ENCODE results near the gene NHEJ1. TPM values are rescaled to one million over a fixed set of nuclear protein-coding genes. Genes with fewer than 3 reads are reported as not detected.
A peak's percentile ranks its signal among the peaks of the same experiment; 100 is the strongest.

NHEJ1 gene
- total RNA-seq, 2 donors from 2014 or later = 15.2 to 16.9 TPM

GRCh38 chr2:219109471-219109870 lies 51.1 kb downstream of the NHEJ1 start:
- Histone ChIP-seq H3K27ac (no peak overlapping the region), H3K4me1 (replicated peaks) (peaks cover 4% of the 10 kb centered on the region), H3K9me3 (no peaks in the 10 kb centered on the region), H3K4me3 (no peak overlapping the region), H3K36me3 (no peaks in the 10 kb centered on the region), H3K27me3 (replicated peaks; ENCODE audit: insufficient read depth) (no peaks in the 10 kb centered on the region)
- peak; percentile 46 for TF ChIP-seq POLR2AphosphoS5 (IDR thresholded peaks at IDR 0.05)
- no peak for TF ChIP-seq CTCF (IDR thresholded peaks at IDR 0.05)
- 29% methylated on average over 3 of the region's 3 CpGs for WGBS
- DNase-seq (ENCODE audit: low spot score) = peak; percentile 38
- intact Hi-C loops (cut with DNase I) = no loop called here

- no peak overlapping the region for H3K27ac ChIP-seq
- WGBS = 66% methylated on average over 8 of the region's 8 CpGs
Measured at GRCh38 chr2:219107758-219108157, 52.9 kb downstream of the NHEJ1 start.

GRCh38 chr2:219106251-219106650 lies 54.4 kb downstream of the NHEJ1 start:
- no peaks in the 10 kb centered on the region for H3K36me3 ChIP-seq
- peaks cover 3% of the 10 kb centered on the region for H3K4me1 ChIP-seq (replicated peaks)
- 95% methylated on average over 3 of the region's 3 CpGs for WGBS
- TF ChIP-seq POLR2A (IDR thresholded peaks at IDR 0.05) (no peak), POLR2AphosphoS5 (IDR thresholded peaks at IDR 0.05) (no peak), CTCF (IDR thresholded peaks at IDR 0.05) (no peak)
- intact Hi-C loops (cut with DNase I) = no loop called here
- H3K27me3 ChIP-seq (replicated peaks; ENCODE audit: insufficient read depth) = no peaks in the 10 kb centered on the region
- no peaks in the 10 kb centered on the region for H3K9me3 ChIP-seq
- no peak overlapping the region for H3K27ac ChIP-seq
- H3K4me3 ChIP-seq = no peak overlapping the region
- DNase-seq (ENCODE audit: low spot score) = no peak

More at GRCh38 chr2:219107758-219108157, 52.9 kb downstream of the NHEJ1 start:
- Histone ChIP-seq H3K27me3 (replicated peaks; ENCODE audit: insufficient read depth) (no peaks in the 10 kb centered on the region), H3K4me3 (no peak overlapping the region), H3K9me3 (no peaks in the 10 kb centered on the region), H3K36me3 (no peaks in the 10 kb centered on the region), H3K4me1 (replicated peaks) (peaks cover 4% of the 10 kb centered on the region)
- intact Hi-C loops (cut with DNase I) = no loop called here
- no peak for TF ChIP-seq POLR2A (IDR thresholded peaks at IDR 0.05)
- TF ChIP-seq POLR2AphosphoS5 (IDR thresholded peaks at IDR 0.05) = no peak
- no peak for TF ChIP-seq CTCF (IDR thresholded peaks at IDR 0.05)
- no peak for DNase-seq (ENCODE audit: low spot score)

- Histone ChIP-seq H3K27me3 (replicated peaks; ENCODE audit: insufficient read depth) (no peaks in the 10 kb centered on the region), H3K9me3 (no peaks in the 10 kb centered on the region), H3K4me1 (replicated peaks) (no peaks in the 10 kb centered on the region), H3K4me3 (no peak overlapping the region), H3K27ac (no peak overlapping the region), H3K36me3 (no peaks in the 10 kb centered on the region)
- DNase-seq (ENCODE audit: low spot score) = no peak
- TF ChIP-seq POLR2A (IDR thresholded peaks at IDR 0.05) (no peak), CTCF (IDR thresholded peaks at IDR 0.05) (peak in 3 of 4 experiments; percentile 31 to 53 (median 47)), POLR2AphosphoS5 (IDR thresholded peaks at IDR 0.05) (no peak)
- intact Hi-C loops (cut with DNase I) = no loop called here
- 82% methylated on average over 4 of the region's 4 CpGs for WGBS
Measured at GRCh38 chr2:219104107-219105035, 56.2 kb downstream of the NHEJ1 start.

GRCh38 chr2:219099329-219099728 lies 61.3 kb downstream of the NHEJ1 start:
- Histone ChIP-seq H3K36me3 (no peaks in the 10 kb centered on the region), H3K27ac (no peak overlapping the region), H3K4me1 (replicated peaks) (no peaks in the 10 kb centered on the region), H3K27me3 (replicated peaks; ENCODE audit: insufficient read depth) (no peaks in the 10 kb centered on the region), H3K9me3 (no peaks in the 10 kb centered on the region), H3K4me3 (no peak overlapping the region)
- TF ChIP-seq CTCF (IDR thresholded peaks at IDR 0.05) (no peak), POLR2A (IDR thresholded peaks at IDR 0.05) (no peak), POLR2AphosphoS5 (IDR thresholded peaks at IDR 0.05) (no peak)
- DNase-seq (ENCODE audit: low spot score) = no peak
- intact Hi-C loops (cut with DNase I) = no loop called here
- 86% methylated on average over 1 of the region's 1 CpG for WGBS
